HepG2 (cell line): Measurements from ENCODE around the gene CMIP. TPM values are rescaled to one million over a fixed set of nuclear protein-coding genes. Genes with fewer than 3 reads are reported as not detected.

ENCODE experiments used
- ELF1 ChIP-seq: sonication (generic); formaldehyde crosslinking; IDR thresholded peaks from 2 replicates; pipeline ENCODE4 v1.4.0; 2020; ENCODE audit warnings: missing genetic modification reagents
- GMEB1 ChIP-seq: sonication (generic); formaldehyde crosslinking; IDR thresholded peaks from 2 replicates; pipeline ENCODE4 v1.5.1; 2020; ENCODE audit warnings: missing genetic modification reagents, mild to moderate bottlenecking, borderline replicate concordance
- MEIS1 ChIP-seq: sonication (generic); formaldehyde crosslinking; IDR thresholded peaks from 2 replicates; pipeline ENCODE4 v1.9.0; 2021; ENCODE audit warnings: mild to moderate bottlenecking, missing genetic modification reagents, moderate library complexity, borderline replicate concordance
- MLXIP ChIP-seq: sonication (generic); formaldehyde crosslinking; IDR thresholded peaks from 2 replicates; pipeline ENCODE4 v1.9.0; 2021; ENCODE audit warnings: missing genetic modification reagents, borderline replicate concordance
- MTA1 ChIP-seq: sonication (generic); formaldehyde crosslinking; IDR thresholded peaks from 2 replicates; pipeline ENCODE4 v1.4.0; 2020; ENCODE audit warnings: missing genetic modification reagents, mild to moderate bottlenecking, borderline replicate concordance
- SNRNP70 ChIP-seq: fragments of 200-400 bp; formaldehyde crosslinking; IDR thresholded peaks from 2 replicates; pipeline ENCODE4 v1.6.1; 2017; ENCODE audit warnings: mild to moderate bottlenecking, low read depth, low read length, moderate library complexity
- STAG1 ChIP-seq: sonication (generic); formaldehyde crosslinking; IDR thresholded peaks from 2 replicates; pipeline ENCODE4 v1.4.0; 2020; ENCODE audit warnings: missing genetic modification reagents
- TFE3 ChIP-seq: IDR thresholded peaks from 2 replicates; pipeline ENCODE4 v1.6.1; 2016
- YEATS2 ChIP-seq: sonication (generic); formaldehyde crosslinking; IDR thresholded peaks from 2 replicates; pipeline ENCODE4 v1.4.0; 2020; ENCODE audit warnings: missing genetic modification reagents, borderline replicate concordance
- ZNF34 ChIP-seq: sonication (generic); formaldehyde crosslinking; IDR thresholded peaks from 2 replicates; pipeline ENCODE4 v1.4.0; 2020; ENCODE audit warnings: mild to moderate bottlenecking, missing genetic modification reagents, borderline replicate concordance
- ZNF407 ChIP-seq: sonication (generic); formaldehyde crosslinking; IDR thresholded peaks from one replicate; pipeline ENCODE4 v1.5.1; 2020; ENCODE audit warnings: mild to moderate bottlenecking, missing genetic modification reagents; ENCODE audit errors: not compliant biosample characterization
- ZNF547 ChIP-seq: sonication (generic); formaldehyde crosslinking; IDR thresholded peaks from 2 replicates; pipeline ENCODE4 v1.5.1; 2020; ENCODE audit warnings: mild to moderate bottlenecking, missing genetic modification reagents
- ZNF577 ChIP-seq: sonication (generic); formaldehyde crosslinking; IDR thresholded peaks from 2 replicates; pipeline ENCODE4 v1.4.0; 2020; ENCODE audit warnings: mild to moderate bottlenecking, low read depth, missing genetic modification reagents, borderline replicate concordance
- polyA plus RNA-seq, 8 experiments: library from polyadenylated mRNA; depleted of rRNA in 3 of 8; stranded (reverse) in 7 of 8; unstranded in 1 of 8; fragments of >200 nt; fragmentation: Illumina TruSeq in 4 of 8; extraction: Trizol in 4 of 8; gene quantifications; 2 replicates each; pipeline versions ENCODE4 v1.2.1 to v1.2.3, GENCODE V29; 2011 to 2016; ENCODE audit warnings: low read depth in 4 of 8, missing spikeins in 1 of 8, mixed read lengths in 1 of 8; ENCODE audit not compliant: insufficient read depth in 1 of 8
- total RNA-seq, 5 experiments: library from RNA; depleted of rRNA; stranded (reverse); fragments of >200 nt; fragmentation: Illumina TruSeq; extraction: Trizol; gene quantifications; 2 replicates each; pipeline ENCODE4 v1.2.3, GENCODE V29; 2016; ENCODE audit warnings: low read depth in 1 of 5

The CMIP gene
- total and polyA plus RNA-seq, 2 of the 13 experiments (the other 11 are each of a cell fraction or from before 2014, with no cell fraction given): 10.9 to 18.1 TPM

- peak; percentile 60; the same call in 1 of the 2 replicates for TF ChIP-seq MLXIP (CRISPR knock-in tag)
- TF ChIP-seq TFE3 (CRISPR knock-in tag): no peak
- peak; percentile 8; the same call in 1 of the 2 replicates for TF ChIP-seq STAG1 (CRISPR knock-in tag)
- peak; percentile 14; the same call in 1 of the 2 replicates for TF ChIP-seq ZNF547
- 0 out of 2 replicates have a peak, but pooled peaks have one; percentile 5 for TF ChIP-seq GMEB1 (CRISPR knock-in tag)
- TF ChIP-seq ZNF577 (CRISPR knock-in tag): no peak
- TF ChIP-seq YEATS2 (CRISPR knock-in tag): no peak
- TF ChIP-seq ELF1 (CRISPR knock-in tag): no peak
- TF ChIP-seq MEIS1 (CRISPR knock-in tag): no peak; the same call in 1 of the 2 replicates
- no peak for TF ChIP-seq SNRNP70
- no peak for TF ChIP-seq ZNF407
- TF ChIP-seq MTA1 (CRISPR knock-in tag): peak; percentile 63
- TF ChIP-seq ZNF34 (CRISPR knock-in tag): no peak
Observed at GRCh38 chr16:81457326-81458133, 12.9 kb downstream of the CMIP start (continued).
